Astrocyte (in vitro differentiated cells and primary cell): ENCODE measurements around the gene BCAR1. TPM values are rescaled to one million over a fixed set of nuclear protein-coding genes. Genes with fewer than 3 reads are reported as not detected.

Source experiments
- DNase-seq: peaks from one replicate; pipeline ENCODE4 v3.0.0-alpha.2; 2010; ENCODE audit warnings: low read depth
- FAIRE-seq: peaks from 2 replicates; lab custom pipeline; 2011; peaks lifted over from hg19 to GRCh38; lab: Jason Lieb, UNC
- H2AFZ ChIP-seq: 2 replicates; pipeline ENCODE4 v1.6.0; 2012; ENCODE audit warnings: low read depth, low read length, inconsistent platforms
- H3K27ac ChIP-seq: 2 replicates; pipeline ENCODE4 v1.5.1; 2011; ENCODE audit warnings: low read depth, low read length, inconsistent platforms
- H3K27me3 ChIP-seq: 2 replicates; pipeline ENCODE4 v1.6.0; 2011; ENCODE audit warnings: low read length, inconsistent platforms; ENCODE audit not compliant: insufficient read depth
- H3K36me3 ChIP-seq: 2 replicates; pipeline ENCODE4 v1.5.1; 2011; ENCODE audit warnings: low read length, inconsistent platforms; ENCODE audit not compliant: insufficient read depth
- H3K4me1 ChIP-seq: 2 replicates; pipeline ENCODE4 v1.5.1; 2011; ENCODE audit warnings: low read length, inconsistent platforms; ENCODE audit not compliant: insufficient read depth
- H3K4me2 ChIP-seq: 2 replicates; pipeline ENCODE4 v1.6.0; 2012; ENCODE audit warnings: low read length, inconsistent platforms
- H3K4me3 ChIP-seq: 2 replicates; pipeline ENCODE4 v1.5.1; 2011; ENCODE audit warnings: low read depth, mild to moderate bottlenecking, low read length, inconsistent platforms; ENCODE audit not compliant: insufficient read depth
- H3K79me2 ChIP-seq: 2 replicates; pipeline ENCODE4 v1.6.0; 2012; ENCODE audit warnings: mild to moderate bottlenecking, low read length, inconsistent platforms; ENCODE audit not compliant: insufficient read depth
- H3K9ac ChIP-seq: 2 replicates; pipeline ENCODE4 v1.6.0; 2012; ENCODE audit warnings: mild to moderate bottlenecking, low read length, inconsistent platforms
- H3K9me3 ChIP-seq: 2 replicates; pipeline ENCODE4 v1.5.1; 2012; ENCODE audit warnings: low read depth, mild to moderate bottlenecking, low read length, inconsistent platforms; ENCODE audit not compliant: insufficient read depth
- H4K20me1 ChIP-seq: 2 replicates; pipeline ENCODE4 v1.6.0; 2012; ENCODE audit warnings: low read length, inconsistent platforms; ENCODE audit not compliant: insufficient read depth
- H3K27ac Mint-ChIP-seq: one replicate; pipeline ENCODE4 v1.8.0; 2021; ENCODE audit warnings: mild to moderate bottlenecking, mixed read lengths; ENCODE audit not compliant: unreplicated experiment
- H3K27me3 Mint-ChIP-seq: one replicate; pipeline ENCODE4 v1.8.0; 2021; ENCODE audit warnings: low read depth, mixed read lengths; ENCODE audit not compliant: unreplicated experiment
- H3K36me3 Mint-ChIP-seq: one replicate; pipeline ENCODE4 v1.8.0; 2021; ENCODE audit warnings: low read depth, mixed read lengths; ENCODE audit not compliant: unreplicated experiment
- H3K4me1 Mint-ChIP-seq: one replicate; pipeline ENCODE4 v1.8.0; 2021; ENCODE audit warnings: low read depth, mixed read lengths; ENCODE audit not compliant: unreplicated experiment
- H3K4me3 Mint-ChIP-seq: one replicate; pipeline ENCODE4 v1.8.0; 2021; ENCODE audit warnings: mild to moderate bottlenecking, moderate library complexity, mixed read lengths; ENCODE audit not compliant: unreplicated experiment
- H3K9me3 Mint-ChIP-seq: one replicate; pipeline ENCODE4 v1.8.0; 2021; ENCODE audit warnings: mild to moderate bottlenecking, mixed read lengths; ENCODE audit not compliant: unreplicated experiment
- CTCF ChIP-seq: IDR thresholded peaks from 2 replicates; pipeline ENCODE4 v1.5.1; 2011; ENCODE audit warnings: low read depth, mild to moderate bottlenecking, inconsistent platforms, low read length, moderate library complexity; ENCODE audit not compliant: insufficient read depth
- EZH2 ChIP-seq: IDR thresholded peaks from 2 replicates; pipeline ENCODE4 v1.6.1; 2012; ENCODE audit warnings: mild to moderate bottlenecking, low read length, inconsistent platforms; ENCODE audit not compliant: insufficient read depth
- total RNA-seq: library from RNA; stranded (reverse); gene quantifications from 2 replicates; pipeline ENCODE4 v1.2.1, GENCODE V29; 2021

Gene BCAR1
- total RNA-seq, 1 donor from 2014 or later: 296 TPM

DNA sequence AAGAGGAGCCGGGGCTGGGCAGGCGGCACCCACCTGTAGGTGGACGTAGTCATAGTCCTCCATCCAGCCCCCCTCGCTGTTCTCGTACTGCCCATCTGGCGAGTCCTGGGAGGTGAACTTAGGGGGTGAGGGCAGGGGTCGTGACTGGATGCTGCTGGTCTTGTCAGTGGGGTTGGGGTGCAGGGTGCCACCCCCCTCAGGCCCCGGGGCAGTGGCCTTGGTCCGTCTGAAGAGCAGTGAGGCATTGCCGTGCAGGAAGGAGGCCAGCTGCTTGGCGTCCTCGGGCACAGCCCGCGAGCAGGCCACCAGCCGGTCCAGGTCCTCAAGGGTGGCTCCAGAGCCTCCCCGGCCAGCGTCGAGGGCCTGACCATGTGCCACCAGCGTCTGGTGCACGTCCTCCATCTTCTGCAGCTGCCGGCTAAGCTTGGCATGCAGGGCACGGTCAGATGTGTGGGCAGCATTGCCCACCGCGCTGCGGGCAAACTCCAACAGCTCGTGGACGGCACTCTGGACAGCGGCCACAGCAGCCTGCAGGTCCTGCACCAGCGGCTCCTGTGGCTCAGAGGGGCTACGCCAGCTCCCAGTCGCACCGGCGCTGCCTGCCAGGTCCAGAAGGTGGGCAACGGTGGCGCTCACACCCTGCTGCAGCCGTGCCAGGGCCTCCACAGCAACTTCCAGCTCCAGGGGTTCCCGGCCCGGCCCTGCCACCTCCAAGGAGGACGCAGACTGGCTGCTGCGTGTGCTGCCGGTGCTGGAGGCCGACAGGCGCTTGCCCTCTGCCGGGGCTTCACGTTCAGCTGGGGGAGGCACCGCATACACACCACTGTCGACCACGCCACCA lies 16.3 kb downstream of the BCAR1 start:
- no peak overlapping the region for H2AFZ ChIP-seq
- H3K4me2 ChIP-seq: no peak overlapping the region
- Mint-ChIP-seq H3K9me3 (no peaks in the 10 kb centered on the region), H3K27me3 (no peaks in the 10 kb centered on the region), H3K4me3 (no peak overlapping the region), H3K4me1 (peaks cover 38% of the 10 kb centered on the region), H3K36me3 (peaks cover 7% of the 10 kb centered on the region), H3K27ac (no peak overlapping the region)
- FAIRE-seq (no peak), DNase-seq (no peak)
- H3K27me3 ChIP-seq: no peaks in the 10 kb centered on the region
- H3K4me3 ChIP-seq: no peak overlapping the region
- TF ChIP-seq EZH2: no peak
- H3K36me3 ChIP-seq: peaks cover 35% of the 10 kb centered on the region
- no peak overlapping the region for H3K9ac ChIP-seq
- H3K9me3 ChIP-seq: no peaks in the 10 kb centered on the region
- H3K79me2 ChIP-seq: peaks cover 90% of the 10 kb centered on the region
- peaks cover 90% of the 10 kb centered on the region for H4K20me1 ChIP-seq
- H3K27ac ChIP-seq: no peak overlapping the region
- peaks cover 46% of the 10 kb centered on the region for H3K4me1 ChIP-seq

- Histone ChIP-seq H3K9ac (peak overlapping the region; percentile 68), H3K9me3 (no peaks in the 10 kb centered on the region), H3K4me3 (no peak overlapping the region), H3K27me3 (no peaks in the 10 kb centered on the region), H3K4me1 (peaks cover 31% of the 10 kb centered on the region), H3K27ac (peak overlapping the region; percentile 61), H3K79me2 (peaks cover 85% of the 10 kb centered on the region), H2AFZ (no peak overlapping the region), H3K4me2 (no peak overlapping the region), H3K36me3 (peaks cover 36% of the 10 kb centered on the region), H4K20me1 (peaks cover 89% of the 10 kb centered on the region)
- peaks cover 5% of the 10 kb centered on the region for H3K36me3 Mint-ChIP-seq
- no peaks in the 10 kb centered on the region for H3K27me3 Mint-ChIP-seq
- FAIRE-seq (no peak), DNase-seq (no peak)
- H3K4me1 Mint-ChIP-seq: peaks cover 28% of the 10 kb centered on the region
- TF ChIP-seq EZH2 (no peak), CTCF (no peak)
- no peak overlapping the region for H3K4me3 Mint-ChIP-seq
- no peaks in the 10 kb centered on the region for H3K9me3 Mint-ChIP-seq
- peak overlapping the region; percentile 78 for H3K27ac Mint-ChIP-seq
Observed at GRCh38 chr16:75233611-75233938, 17.8 kb downstream of the BCAR1 start.

GRCh38 chr16:75231570-75231969 lies 19.9 kb downstream of the BCAR1 start:
- Histone ChIP-seq H3K79me2 (peaks cover 65% of the 10 kb centered on the region), H3K4me1 (peaks cover 13% of the 10 kb centered on the region), H3K4me2 (no peak overlapping the region), H3K27me3 (no peaks in the 10 kb centered on the region), H3K9me3 (no peaks in the 10 kb centered on the region), H2AFZ (no peak overlapping the region), H3K36me3 (peaks cover 39% of the 10 kb centered on the region), H3K9ac (no peak overlapping the region), H3K4me3 (no peak overlapping the region), H3K27ac (no peak overlapping the region), H4K20me1 (peaks cover 89% of the 10 kb centered on the region)
- DNase-seq (no peak), FAIRE-seq (no peak)
- TF ChIP-seq EZH2 (no peak), CTCF (no peak)
- no peak overlapping the region for H3K4me3 Mint-ChIP-seq
- peaks cover 6% of the 10 kb centered on the region for H3K36me3 Mint-ChIP-seq
- H3K27ac Mint-ChIP-seq: peak overlapping the region; percentile 50
- no peaks in the 10 kb centered on the region for H3K27me3 Mint-ChIP-seq
- peaks cover 29% of the 10 kb centered on the region for H3K4me1 Mint-ChIP-seq
- no peaks in the 10 kb centered on the region for H3K9me3 Mint-ChIP-seq
